ENCODE measurements around the gene IGDCC3. TPM values are rescaled to one million over a fixed set of nuclear protein-coding genes. Genes with fewer than 3 reads are reported as not detected.

The IGDCC3 gene
- total and polyA plus RNA-seq, 4 experiments from 2014 or later, result not detected

- no peak for DNase-seq
- H3K4me1 Mint-ChIP-seq, result no peaks in the 10 kb centered on the region
- H3K4me3 Mint-ChIP-seq, result no peak overlapping the region
- Histone ChIP-seq H3K27me3 (ENCODE audit: insufficient read depth, low read length) (no peaks in the 10 kb centered on the region), H3K9me3 (ENCODE audit: control insufficient read depth in 1 of 2, low read length in 2 of 2) (no peaks in the 10 kb centered on the region), H3K4me1 (ENCODE audit: insufficient read depth, low read length) (no peaks in the 10 kb centered on the region), H3K36me3 (ENCODE audit: insufficient read depth, low read length) (no peaks in the 10 kb centered on the region), H3K27ac (ENCODE audit: low read depth, low read length) (no peak overlapping the region), H3K4me3 (ENCODE audit: low read length in 2 of 2) (no peak overlapping the region)
- intact Hi-C loops (cut with micrococcal nuclease), result no loop called here
- peaks cover 0 to 9% of the 10 kb centered on the region in 2 donors for H3K27me3 Mint-ChIP-seq
- no peaks in the 10 kb centered on the region for H3K9me3 Mint-ChIP-seq
- H3K27ac Mint-ChIP-seq, result no peak overlapping the region
- POLR2A ChIA-PET (ENCODE audit: partially characterized antibody), result no interaction called here
- CTCF ChIA-PET (ENCODE audit: partially characterized antibody), result interaction anchor here (5.4 kb wide), 1 partner anchor 11 kb away, joined by 26 read pairs; no protein-coding TSS in a partner anchor
- no peaks in the 10 kb centered on the region for H3K36me3 Mint-ChIP-seq
Observed at GRCh38 chr15:65330934-65331645, 46.7 kb downstream of the IGDCC3 start.

GRCh38 chr15:65329984-65330735 is 47.6 kb downstream of the IGDCC3 start:
- H3K27ac Mint-ChIP-seq, result no peak overlapping the region
- no peaks in the 10 kb centered on the region for H3K9me3 ChIP-seq (ENCODE audit: control insufficient read depth in 1 of 2, low read length in 2 of 2)
- H3K4me3 ChIP-seq (ENCODE audit: low read length in 2 of 2), result no peak overlapping the region
- ChIA-PET POLR2A (ENCODE audit: partially characterized antibody) (no interaction called here), CTCF (ENCODE audit: partially characterized antibody) (interaction anchor here (5.4 kb wide), 1 partner anchor 10 kb away, joined by 26 read pairs; no protein-coding TSS in a partner anchor)
- no peaks in the 10 kb centered on the region for H3K4me1 ChIP-seq (ENCODE audit: insufficient read depth, low read length)
- intact Hi-C loops (cut with micrococcal nuclease), result no loop called here
- no peaks in the 10 kb centered on the region for H3K27me3 ChIP-seq (ENCODE audit: insufficient read depth, low read length)
- no peak overlapping the region for H3K4me3 Mint-ChIP-seq
- no peaks in the 10 kb centered on the region for H3K36me3 ChIP-seq (ENCODE audit: insufficient read depth, low read length)
- H3K9me3 Mint-ChIP-seq, result no peaks in the 10 kb centered on the region
- H3K4me1 Mint-ChIP-seq, result no peaks in the 10 kb centered on the region
- H3K36me3 Mint-ChIP-seq, result no peaks in the 10 kb centered on the region
- DNase-seq, result no peak
- peaks cover 0 to 8% of the 10 kb centered on the region in 2 donors for H3K27me3 Mint-ChIP-seq
- no peak overlapping the region for H3K27ac ChIP-seq (ENCODE audit: low read depth, low read length)

- no peak overlapping the region for H3K4me3 ChIP-seq (ENCODE audit: low read length in 2 of 2)
- H3K36me3 Mint-ChIP-seq, result no peaks in the 10 kb centered on the region
- intact Hi-C loops (cut with micrococcal nuclease), result no loop called here
- DNase-seq, result no peak
- H3K27ac Mint-ChIP-seq, result no peak overlapping the region
- no peaks in the 10 kb centered on the region for H3K36me3 ChIP-seq (ENCODE audit: insufficient read depth, low read length)
- H3K27ac ChIP-seq (ENCODE audit: low read depth, low read length), result no peak overlapping the region
- H3K27me3 Mint-ChIP-seq, result peaks cover 0 to 8% of the 10 kb centered on the region in 2 donors
- H3K4me1 ChIP-seq (ENCODE audit: insufficient read depth, low read length), result no peaks in the 10 kb centered on the region
- ChIA-PET CTCF (ENCODE audit: partially characterized antibody) (interaction anchor here (5.4 kb wide), 1 partner anchor 9 kb away, joined by 26 read pairs; no protein-coding TSS in a partner anchor), POLR2A (ENCODE audit: partially characterized antibody) (no interaction called here)
- no peaks in the 10 kb centered on the region for H3K9me3 ChIP-seq (ENCODE audit: control insufficient read depth in 1 of 2, low read length in 2 of 2)
- H3K27me3 ChIP-seq (ENCODE audit: insufficient read depth, low read length), result no peaks in the 10 kb centered on the region
- H3K4me3 Mint-ChIP-seq, result no peak overlapping the region
- no peaks in the 10 kb centered on the region for H3K9me3 Mint-ChIP-seq
- H3K4me1 Mint-ChIP-seq, result no peaks in the 10 kb centered on the region
Observed at GRCh38 chr15:65329288-65329983, 48.4 kb downstream of the IGDCC3 start.

- intact Hi-C loops (cut with micrococcal nuclease), result no loop called here
- peaks cover 2 to 6% of the 10 kb centered on the region in 2 donors for H3K27me3 Mint-ChIP-seq
Observed at GRCh38 chr15:65328506-65329287, 49.1 kb downstream of the IGDCC3 start.

GRCh38 chr15:65327651-65328393 is 50.0 kb downstream of the IGDCC3 start:
- Histone ChIP-seq H3K27me3 (ENCODE audit: insufficient read depth, low read length) (no peaks in the 10 kb centered on the region), H3K27ac (ENCODE audit: low read depth, low read length) (no peak overlapping the region), H3K36me3 (ENCODE audit: insufficient read depth, low read length) (no peaks in the 10 kb centered on the region), H3K4me3 (ENCODE audit: low read length in 2 of 2) (no peak overlapping the region), H3K9me3 (ENCODE audit: control insufficient read depth in 1 of 2, low read length in 2 of 2) (no peaks in the 10 kb centered on the region), H3K4me1 (ENCODE audit: insufficient read depth, low read length) (no peaks in the 10 kb centered on the region)
- Mint-ChIP-seq H3K9me3 (no peaks in the 10 kb centered on the region), H3K36me3 (no peaks in the 10 kb centered on the region), H3K27ac (no peak overlapping the region), H3K27me3 (peaks cover 2 to 6% of the 10 kb centered on the region in 2 donors), H3K4me3 (no peak overlapping the region), H3K4me1 (no peaks in the 10 kb centered on the region)
- DNase-seq, result no peak
- ChIA-PET CTCF (ENCODE audit: partially characterized antibody) (interaction anchor here (2.4 to 5.4 kb wide), 2 partner anchors 8 to 58 kb away, joined by 8 to 26 read pairs; no protein-coding TSS in a partner anchor), POLR2A (ENCODE audit: partially characterized antibody) (no interaction called here)
- intact Hi-C loops (cut with micrococcal nuclease), result no loop called here

More at GRCh38 chr15:65328506-65329287, 49.1 kb downstream of the IGDCC3 start:
- Histone ChIP-seq H3K9me3 (ENCODE audit: control insufficient read depth in 1 of 2, low read length in 2 of 2) (no peaks in the 10 kb centered on the region), H3K36me3 (ENCODE audit: insufficient read depth, low read length) (no peaks in the 10 kb centered on the region), H3K4me1 (ENCODE audit: insufficient read depth, low read length) (no peaks in the 10 kb centered on the region), H3K27me3 (ENCODE audit: insufficient read depth, low read length) (no peaks in the 10 kb centered on the region), H3K27ac (ENCODE audit: low read depth, low read length) (no peak overlapping the region), H3K4me3 (ENCODE audit: low read length in 2 of 2) (no peak overlapping the region)
- Mint-ChIP-seq H3K27ac (no peak overlapping the region), H3K4me1 (no peaks in the 10 kb centered on the region), H3K36me3 (no peaks in the 10 kb centered on the region), H3K9me3 (no peaks in the 10 kb centered on the region), H3K4me3 (no peak overlapping the region)
- POLR2A ChIA-PET (ENCODE audit: partially characterized antibody), result no interaction called here
- CTCF ChIA-PET (ENCODE audit: partially characterized antibody), result interaction anchor here (5.4 kb wide), 1 partner anchor 9 kb away, joined by 26 read pairs; no protein-coding TSS in a partner anchor
- DNase-seq, result no peak

GRCh38 chr15:65326818-65327217 is 51.0 kb downstream of the IGDCC3 start:
- Mint-ChIP-seq H3K36me3 (no peaks in the 10 kb centered on the region), H3K27ac (no peak overlapping the region), H3K4me3 (no peak overlapping the region), H3K9me3 (no peaks in the 10 kb centered on the region), H3K27me3 (peaks cover 2 to 6% of the 10 kb centered on the region in 2 donors), H3K4me1 (no peaks in the 10 kb centered on the region)
- no peak for DNase-seq
- Histone ChIP-seq H3K4me3 (ENCODE audit: low read length in 2 of 2) (no peak overlapping the region), H3K4me1 (ENCODE audit: insufficient read depth, low read length) (no peaks in the 10 kb centered on the region), H3K9me3 (ENCODE audit: control insufficient read depth in 1 of 2, low read length in 2 of 2) (no peaks in the 10 kb centered on the region), H3K36me3 (ENCODE audit: insufficient read depth, low read length) (no peaks in the 10 kb centered on the region), H3K27ac (ENCODE audit: low read depth, low read length) (no peak overlapping the region), H3K27me3 (ENCODE audit: insufficient read depth, low read length) (no peaks in the 10 kb centered on the region)
- CTCF ChIA-PET (ENCODE audit: partially characterized antibody), result interaction anchor here (2.4 kb wide), 1 partner anchor 59 kb away, joined by 8 read pairs; no protein-coding TSS in a partner anchor
- intact Hi-C loops (cut with micrococcal nuclease), result no loop called here
- POLR2A ChIA-PET (ENCODE audit: partially characterized antibody), result no interaction called here

All from CD4-positive, alpha-beta memory T cell (primary cell).